ENCODE results near the gene LYPD5.
"Not testable (repeated sequence)": the region's sequence is repeated elsewhere in the genome, so short reads cannot be mapped to it uniquely, and the experiment has no call there.

Gene LYPD5

DNA sequence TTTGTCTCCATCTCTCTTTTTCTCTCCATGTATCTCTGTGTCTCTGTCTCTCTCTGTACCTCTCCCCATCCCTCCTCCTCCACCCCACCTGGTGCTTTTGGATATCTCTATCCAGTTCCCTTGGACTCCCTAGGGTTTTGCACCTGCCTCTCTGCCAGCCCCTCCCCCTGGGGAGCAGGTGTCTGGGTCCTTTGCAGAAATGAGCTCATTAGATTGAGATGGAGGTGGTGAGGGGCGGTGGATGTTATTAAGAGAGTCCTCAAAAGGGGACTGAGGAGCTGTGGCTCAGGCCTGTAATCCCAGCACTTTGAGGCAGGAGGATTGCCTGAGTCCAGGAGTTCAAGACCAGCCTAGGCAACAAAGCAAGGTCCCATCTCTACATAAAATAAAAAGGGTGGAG lies 23.6 kb downstream of the LYPD5 start:
- no peak for DNase-seq (ENCODE audit: low read depth, low spot score)

DNA sequence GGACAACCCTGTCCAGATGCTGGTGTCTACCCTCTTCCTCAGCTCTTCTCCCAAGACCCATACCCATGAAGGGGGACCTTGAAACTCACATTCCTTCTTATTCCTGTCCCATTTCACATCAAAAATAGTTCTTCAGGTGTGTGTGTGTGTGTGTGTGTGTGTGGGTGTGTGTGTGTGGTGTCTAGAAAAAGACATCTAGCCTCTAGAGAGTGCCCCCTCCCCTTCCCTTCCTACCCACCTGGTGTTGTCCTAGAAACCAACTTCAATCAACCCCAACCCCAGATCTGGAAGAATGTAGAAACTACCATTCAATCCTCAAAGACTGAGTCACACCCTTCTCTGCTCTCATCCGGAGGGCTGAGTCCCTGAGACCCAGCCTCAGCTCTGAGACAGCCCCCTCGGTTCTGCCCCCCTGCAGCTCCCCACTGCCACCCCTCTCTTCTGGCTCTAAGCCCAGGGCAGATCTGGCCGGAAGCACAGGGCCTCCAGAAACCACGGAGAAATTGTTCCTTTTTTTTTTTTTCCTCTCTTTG lies 25.0 kb downstream of the LYPD5 start:
- no peak for DNase-seq (ENCODE audit: low read depth, low spot score)

DNA sequence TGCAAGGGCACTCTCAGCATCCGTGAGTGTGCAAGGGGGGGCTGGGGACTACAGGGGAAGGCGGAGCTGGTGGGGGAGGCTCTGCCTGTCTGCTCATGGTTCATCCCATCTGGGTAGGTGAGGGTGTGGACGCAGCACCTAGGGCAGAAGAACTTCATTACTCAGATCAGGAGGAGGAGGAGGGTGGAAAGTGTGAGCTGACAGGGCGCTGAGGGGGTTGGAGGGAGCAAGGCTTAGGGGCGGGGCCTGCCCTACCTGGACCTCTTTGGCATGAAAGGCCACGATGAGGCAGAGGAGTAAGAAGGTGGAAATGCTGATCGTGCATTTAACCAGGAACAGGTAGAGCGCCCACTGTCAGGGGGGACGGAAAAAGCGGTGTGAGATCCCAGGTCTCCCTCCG lies 26.0 kb downstream of the LYPD5 start:
- no peak for DNase-seq (ENCODE audit: low read depth, low spot score)

GRCh38 chr19:43775299-43775890 lies 26.9 kb downstream of the LYPD5 start:
- no peak for DNase-seq (ENCODE audit: low read depth, low spot score)

DNA sequence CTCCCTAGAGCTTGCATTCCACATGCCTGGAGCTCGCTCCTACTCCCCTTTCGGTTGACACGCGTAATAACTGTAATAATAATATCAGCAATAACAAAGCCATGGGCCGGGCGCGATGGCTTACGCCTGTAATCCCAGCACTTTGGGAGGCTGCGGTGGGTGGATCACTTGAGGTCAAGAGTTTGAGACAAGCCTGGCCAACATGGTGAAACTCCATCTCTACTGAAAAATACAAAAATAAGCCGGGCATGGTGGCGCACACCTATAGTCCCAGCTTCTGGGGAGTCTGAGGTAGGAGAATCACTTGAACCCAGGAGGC lies 27.3 kb downstream of the LYPD5 start:
- DNase-seq (ENCODE audit: low read depth, low spot score) = not testable (repeated sequence)

GRCh38 chr19:43774103-43774939 lies 27.9 kb downstream of the LYPD5 start:
- no peak for DNase-seq (ENCODE audit: low read depth, low spot score)

DNA sequence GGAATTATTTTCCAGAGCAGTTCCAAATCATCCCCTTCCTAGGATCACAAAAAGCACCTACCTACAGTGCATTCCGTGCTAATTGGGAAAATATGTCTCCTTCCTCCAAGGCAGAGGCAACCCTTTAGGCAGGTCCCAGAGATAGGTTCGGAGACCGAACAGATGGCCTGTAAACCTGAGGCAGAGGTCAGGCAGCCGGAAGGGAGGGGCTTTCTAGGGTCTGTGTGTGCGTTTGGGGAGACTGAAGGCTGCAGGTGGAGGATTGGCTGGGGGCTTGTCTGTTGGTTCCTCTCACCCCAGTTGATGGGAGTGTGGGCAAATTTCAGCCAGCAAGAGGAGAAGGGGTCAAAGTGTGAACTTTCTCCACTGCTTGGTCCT lies 28.5 kb downstream of the LYPD5 start:
- no peak for DNase-seq (ENCODE audit: low read depth, low spot score)

- no peak for DNase-seq (ENCODE audit: low read depth, low spot score)
Measured at GRCh38 chr19:43769256-43769655, 33.0 kb downstream of the LYPD5 start.

DNA sequence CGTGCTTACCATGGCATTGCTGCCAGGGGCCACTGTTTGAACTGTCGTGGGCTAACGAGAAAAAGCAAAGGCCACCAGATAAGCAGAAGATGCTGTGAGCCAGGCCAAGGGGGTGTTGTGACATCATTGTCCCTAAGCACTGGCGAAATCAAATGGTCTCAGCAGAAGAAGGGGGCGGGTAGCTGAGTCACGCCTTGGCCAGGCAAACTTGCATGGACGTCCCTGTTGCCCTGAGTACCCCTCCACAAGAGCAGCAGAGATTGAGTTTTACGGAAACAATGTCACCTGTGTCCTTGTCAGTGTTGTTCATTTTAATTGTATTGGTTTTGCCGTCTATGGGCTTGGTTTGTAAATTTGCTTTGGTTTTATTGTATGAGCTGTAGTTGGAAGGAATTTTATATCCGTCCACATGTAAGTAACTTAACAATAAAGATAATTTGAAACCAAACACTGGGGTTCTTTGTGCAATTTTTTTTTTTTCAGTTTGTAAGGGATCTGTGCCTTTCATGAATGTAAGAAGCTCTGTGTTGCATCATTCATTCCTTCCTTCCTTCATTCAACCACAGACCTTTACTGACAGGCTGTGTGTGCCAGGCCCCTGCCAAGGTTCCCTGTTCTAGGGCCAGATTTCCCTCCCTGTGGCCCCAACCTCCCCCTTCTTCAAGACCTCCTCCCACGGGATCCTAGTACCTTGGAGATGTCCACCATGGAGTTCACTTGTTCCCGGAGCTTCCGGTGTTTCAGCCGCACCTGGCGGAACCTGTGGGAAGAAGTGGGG lies 33.8 kb downstream of the LYPD5 start:
- DNase-seq (ENCODE audit: low read depth, low spot score) = no peak

DNA sequence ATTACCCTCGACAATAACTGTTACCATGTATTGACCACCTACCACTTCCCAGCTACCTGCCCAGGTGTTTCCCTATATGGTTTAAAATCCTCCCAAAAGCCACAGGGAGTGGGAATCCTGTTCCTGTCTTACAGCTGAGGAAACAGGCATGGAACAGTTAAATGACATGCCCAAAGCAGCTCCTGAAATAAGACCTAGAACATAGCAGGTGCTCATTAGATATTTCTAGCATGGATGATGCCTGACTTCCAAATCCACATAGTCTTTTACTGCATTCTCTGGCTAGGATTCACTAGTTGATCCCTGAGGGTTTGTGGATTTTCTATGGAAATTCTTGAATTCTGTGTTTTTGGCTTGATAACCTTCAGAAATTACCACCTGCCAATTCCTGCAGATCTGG lies 34.4 kb downstream of the LYPD5 start:
- no peak for DNase-seq (ENCODE audit: low read depth, low spot score)

DNA sequence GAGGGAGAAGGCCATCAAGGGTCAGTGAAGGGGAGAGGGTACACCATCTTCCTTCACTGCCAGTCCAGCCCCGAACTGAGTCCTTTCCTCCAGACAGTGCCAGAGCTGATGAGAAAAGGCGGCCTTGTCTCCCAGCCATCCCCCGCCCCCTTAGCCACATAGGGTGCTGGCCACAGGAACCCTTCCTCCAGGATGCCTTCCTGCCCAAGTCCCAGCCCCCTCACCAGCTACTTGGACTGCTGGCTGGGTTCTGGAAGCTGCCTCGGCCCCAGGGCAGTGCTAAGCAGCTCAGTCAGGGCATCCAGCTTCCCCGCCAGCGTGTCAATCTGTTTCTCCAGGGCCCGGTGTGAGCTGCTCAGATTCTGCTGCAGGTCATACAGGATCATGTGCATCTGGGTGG lies 34.9 kb downstream of the LYPD5 start:
- no peak for DNase-seq (ENCODE audit: low read depth, low spot score)

DNA sequence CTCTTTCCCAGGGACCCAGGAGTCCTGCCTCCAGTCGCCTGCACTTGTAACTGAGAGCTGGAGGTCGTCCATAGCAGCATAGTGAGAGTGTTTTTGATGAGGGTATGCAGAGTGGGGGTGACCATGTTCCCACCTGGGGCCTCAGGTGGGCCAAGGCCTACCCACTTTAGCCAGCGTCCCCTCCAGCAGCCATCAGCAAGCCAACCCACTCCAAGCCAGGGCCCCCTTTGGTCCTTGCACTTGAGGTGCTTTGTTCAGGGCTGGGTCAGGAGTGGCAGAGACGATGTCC lies 35.5 kb downstream of the LYPD5 start:
- DNase-seq (ENCODE audit: low read depth, low spot score) = no peak

GRCh38 chr19:43765109-43765876 lies 37.0 kb downstream of the LYPD5 start:
- no peak for DNase-seq (ENCODE audit: low read depth, low spot score)

- DNase-seq (ENCODE audit: low read depth, low spot score) = not testable (repeated sequence)
Measured at GRCh38 chr19:43764684-43765083, 37.6 kb downstream of the LYPD5 start.

GRCh38 chr19:43763473-43763939 lies 38.7 kb downstream of the LYPD5 start:
- no peak for DNase-seq (ENCODE audit: low read depth, low spot score)

DNA sequence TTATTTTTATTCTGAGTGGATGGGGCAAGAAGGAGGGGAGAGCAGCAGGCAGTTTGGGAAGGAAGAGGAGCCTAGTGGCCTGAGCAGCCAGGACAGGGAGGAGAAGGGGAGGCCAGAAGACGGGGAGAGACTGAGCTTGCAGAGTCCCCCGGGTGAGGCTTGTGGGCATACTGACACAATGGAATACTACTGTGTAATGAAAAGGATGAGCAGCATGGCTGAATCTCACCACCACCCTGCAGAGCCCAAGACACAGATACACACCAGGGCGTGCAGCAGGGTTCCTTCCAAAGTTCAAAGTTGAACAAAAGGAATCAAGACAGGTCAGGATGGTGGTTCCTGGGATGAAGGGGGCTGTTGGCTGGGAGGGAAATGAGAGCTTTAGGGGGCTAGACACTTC lies 39.4 kb downstream of the LYPD5 start:
- DNase-seq (ENCODE audit: low read depth, low spot score) = no peak

- no peak for DNase-seq (ENCODE audit: low read depth, low spot score)
Measured at GRCh38 chr19:43760941-43761340, 41.3 kb downstream of the LYPD5 start.

- DNase-seq (ENCODE audit: low read depth, low spot score) = no peak
Measured at GRCh38 chr19:43759515-43759914, 42.7 kb downstream of the LYPD5 start.

- DNase-seq (ENCODE audit: low read depth, low spot score) = no peak
Measured at GRCh38 chr19:43755256-43755801, 46.9 kb downstream of the LYPD5 start.

DNA sequence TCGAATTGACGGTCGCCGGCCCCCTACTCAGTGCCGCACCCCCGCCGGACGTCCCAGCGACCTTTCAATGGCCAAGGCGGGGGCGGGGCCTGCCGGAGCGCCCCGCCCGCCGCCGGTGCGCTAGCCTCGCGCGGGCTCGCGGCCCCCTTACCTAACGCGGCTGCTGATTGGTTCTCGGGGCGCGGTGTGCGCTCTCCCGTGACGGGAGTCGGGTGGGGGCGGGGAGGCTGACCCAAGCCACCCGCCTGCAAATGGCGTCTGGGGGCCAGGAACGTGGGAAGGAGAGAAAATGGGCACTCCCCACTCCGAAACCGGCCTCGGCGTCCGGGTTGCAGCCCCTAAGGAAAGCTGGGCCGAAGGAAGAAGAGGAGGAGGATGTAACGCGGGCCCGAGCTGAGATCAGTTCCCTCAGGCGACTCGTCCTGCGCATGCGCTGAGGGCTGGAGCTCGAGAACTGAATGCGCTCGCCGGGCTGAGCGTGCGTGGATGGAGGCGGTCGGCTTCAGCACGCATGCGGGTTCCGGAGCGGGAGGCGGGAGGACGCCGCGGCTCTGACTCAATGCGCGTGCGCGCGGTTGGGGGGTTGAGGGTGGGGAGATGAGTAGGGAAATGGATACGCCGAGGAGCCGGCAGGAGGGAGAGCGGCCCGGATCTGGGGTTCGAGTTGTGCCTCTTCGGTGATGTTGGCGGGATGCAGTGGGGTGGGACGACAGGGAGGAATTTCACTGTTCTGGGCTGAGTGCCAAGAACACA lies 47.6 kb downstream of the LYPD5 start, which contains the start of gene SMG9:
TSS of gene SMG9 (minus strand) at position 460 of the 753 bp plus-strand sequence. CDS start 4,221 bp downstream, outside the sequence.
- DNase-seq (ENCODE audit: low read depth, low spot score) = peak; percentile 78

GRCh38 chr19:43754253-43754502 lies 48.1 kb downstream of the LYPD5 start:
- no peak for DNase-seq (ENCODE audit: low read depth, low spot score)

Data from iPS DF 19.7 (cell line).